PFSK-1 (cell line): ENCODE data around the gene MARCHF2.

Source experiments
- FOXP2 ChIP-seq: optimal IDR thresholded peaks from 2 replicates; pipeline ENCODE3; 2011; ENCODE audit warnings: borderline replicate concordance, control low read depth, inconsistent platforms; ENCODE audit not compliant: insufficient read depth; ENCODE audit errors: extremely low read length, extremely low read depth
- POLR2AphosphoS5 ChIP-seq: IDR thresholded peaks from 2 replicates; pipeline ENCODE4 v1.6.1; 2012; ENCODE audit warnings: low read depth, mild to moderate bottlenecking, control low read depth, low read length, moderate library complexity
- REST ChIP-seq, 2 experiments: IDR thresholded peaks; 2 replicates each; pipeline versions ENCODE4 v1.6.1 to v1.8.0; 2011 to 2012; ENCODE audit warnings: low read depth in 2 of 2, low read length in 2 of 2, control low read depth in 1 of 2, inconsistent platforms in 1 of 2, mild to moderate bottlenecking in 1 of 2, moderate library complexity in 1 of 2; ENCODE audit not compliant: insufficient read depth in 1 of 2
- SIN3A ChIP-seq: IDR thresholded peaks from 2 replicates; pipeline ENCODE4 v1.6.1; 2012; ENCODE audit warnings: mild to moderate bottlenecking, low read length, moderate library complexity, borderline replicate concordance; ENCODE audit not compliant: insufficient read depth
- TAF1 ChIP-seq: IDR thresholded peaks from 2 replicates; pipeline ENCODE4 v1.6.1; 2012; ENCODE audit warnings: low read length, control low read depth, borderline replicate concordance; ENCODE audit not compliant: insufficient read depth

The MARCHF2 gene

GRCh38 chr19:8390617-8390981 lies 22.5 kb upstream of the MARCHF2 start:
- TF ChIP-seq POLR2AphosphoS5 (0 out of 2 replicates have a peak, but pooled peaks have one; percentile 15), REST (IDR thresholded peaks at IDR 0.05; ENCODE audit: insufficient read depth in 1 of 2, low read depth in 2 of 2, low read length in 2 of 2) (no peak)

GRCh38 chr19:8391198-8392016 lies 21.7 kb upstream of the MARCHF2 start:
- TF ChIP-seq TAF1, result no peak
- no peak for TF ChIP-seq REST (IDR thresholded peaks at IDR 0.05; ENCODE audit: insufficient read depth in 1 of 2, low read depth in 2 of 2, low read length in 2 of 2)

GRCh38 chr19:8392017-8392591 lies 21.0 kb upstream of the MARCHF2 start:
- TF ChIP-seq FOXP2 (no peak), REST (IDR thresholded peaks at IDR 0.05; ENCODE audit: insufficient read depth in 1 of 2, low read depth in 2 of 2, low read length in 2 of 2) (no peak), TAF1 (no peak), POLR2AphosphoS5 (no peak), SIN3A (no peak)

GRCh38 chr19:8393192-8393870 lies 19.8 kb upstream of the MARCHF2 start:
- TF ChIP-seq TAF1, result no peak
- no peak for TF ChIP-seq POLR2AphosphoS5
- no peak for TF ChIP-seq FOXP2
- TF ChIP-seq REST (IDR thresholded peaks at IDR 0.05; ENCODE audit: insufficient read depth in 1 of 2, low read depth in 2 of 2, low read length in 2 of 2), result no peak
- TF ChIP-seq SIN3A, result no peak
